ENCODE measurements around the gene STK40. TPM values are rescaled to one million over a fixed set of nuclear protein-coding genes. Genes with fewer than 3 reads are reported as not detected.
A peak's percentile ranks its signal among the peaks of the same experiment; 100 is the strongest.

The STK40 gene
- total and polyA plus RNA-seq, 2 experiments from 2014 or later: 8.1 to 20.2 TPM

- H3K36me3 ChIP-seq (ENCODE audit: insufficient read depth): no peaks in the 10 kb centered on the region
- no peaks in the 10 kb centered on the region; the same call in 1 of the 2 replicates for H3F3A ChIP-seq (replicated peaks; ENCODE audit: low read depth)
- peak; percentile 1; the same call in 2 of the 3 replicates for ATAC-seq
- no peaks in the 10 kb centered on the region for H3K27me3 ChIP-seq (ENCODE audit: insufficient read depth)
- no peaks in the 10 kb centered on the region for H3K9me2 ChIP-seq (ENCODE audit: insufficient read depth)
- H2AFZ ChIP-seq: peak overlapping the region; percentile 89
- Mint-ChIP-seq H3K4me3 (no peak overlapping the region), H3K27me3 (ENCODE audit: insufficient read depth, low read depth, poor library complexity) (peaks cover 14% of the 10 kb centered on the region), H3K4me1 (peaks cover 9% of the 10 kb centered on the region), H3K9me3 (0 out of 3 replicates have a peak, but pooled peaks cover 4% of the 10 kb centered on the region), H3K36me3 (ENCODE audit: low read depth) (no peaks in the 10 kb centered on the region), H3K27ac (no peak overlapping the region)
- H4K20me1 ChIP-seq (replicated peaks; ENCODE audit: insufficient read depth): no peaks in the 10 kb centered on the region
- no peak overlapping the region for H3K4me3 ChIP-seq
- H3K4me2 ChIP-seq: peak overlapping the region; percentile 26; the same call in 1 of the 2 replicates
- 0 out of 2 replicates have a peak overlapping the region, but pooled peaks have one; percentile 39 for H3K27ac ChIP-seq (ENCODE audit: low read depth)
- peaks cover 8% of the 10 kb centered on the region for H3K4me1 ChIP-seq (ENCODE audit: insufficient read depth)
- no peak for TF ChIP-seq ZNF114 (CRISPR knock-in tag; IDR thresholded peaks at IDR 0.05)
- TF ChIP-seq JUNB (IDR thresholded peaks at IDR 0.05; ENCODE audit: unreplicated experiment): no peak
- no peak for TF ChIP-seq CREB1 (CRISPR knock-in tag; IDR thresholded peaks at IDR 0.05; ENCODE audit: low read depth)
- no peak for TF ChIP-seq ZNF331 (CRISPR knock-in tag; IDR thresholded peaks at IDR 0.05; ENCODE audit: low read depth)
- TF ChIP-seq POLR2AphosphoS5 (IDR thresholded peaks at IDR 0.05; ENCODE audit: low read depth): no peak
- TF ChIP-seq EZH2phosphoT487 (IDR thresholded peaks at IDR 0.05; ENCODE audit: unreplicated experiment): no peak
- TF ChIP-seq REST (IDR thresholded peaks at IDR 0.05; ENCODE audit: unreplicated experiment): no peak
- TF ChIP-seq STAT1 (IDR thresholded peaks at IDR 0.05; ENCODE audit: unreplicated experiment): no peak
- no peak for DNase-seq (ENCODE audit: low spot score)
- peaks cover 7% of the 10 kb centered on the region; the same call in 1 of the 2 replicates for H3K79me2 ChIP-seq (replicated peaks; ENCODE audit: insufficient read depth)
Measured at GRCh38 chr1:36400514-36400824, 14.7 kb upstream of the STK40 start.

- Histone ChIP-seq H3K27ac (ENCODE audit: low read depth) (no peak overlapping the region), H3K36me3 (ENCODE audit: insufficient read depth) (no peaks in the 10 kb centered on the region), H3K4me3 (peak overlapping the region; percentile 95), H3K4me2 (peak overlapping the region; percentile 97; the same call in 1 of the 2 replicates), H3K4me1 (ENCODE audit: insufficient read depth) (peaks cover 8% of the 10 kb centered on the region), H4K20me1 (replicated peaks; ENCODE audit: insufficient read depth) (no peaks in the 10 kb centered on the region), H3K9me2 (ENCODE audit: insufficient read depth) (no peaks in the 10 kb centered on the region), H3F3A (replicated peaks; ENCODE audit: low read depth) (no peaks in the 10 kb centered on the region; the same call in 1 of the 2 replicates), H2AFZ (no peak overlapping the region), H3K27me3 (ENCODE audit: insufficient read depth) (no peaks in the 10 kb centered on the region), H3K79me2 (replicated peaks; ENCODE audit: insufficient read depth) (peaks cover 15% of the 10 kb centered on the region; the same call in 1 of the 2 replicates)
- peaks cover 12% of the 10 kb centered on the region for H3K4me1 Mint-ChIP-seq
- 0 out of 3 replicates have a peak, but pooled peaks cover 4% of the 10 kb centered on the region for H3K9me3 Mint-ChIP-seq
- H3K27me3 Mint-ChIP-seq (ENCODE audit: insufficient read depth, low read depth, poor library complexity): peaks cover 14% of the 10 kb centered on the region
- peak overlapping the region; percentile 98 for H3K27ac Mint-ChIP-seq
- H3K36me3 Mint-ChIP-seq (ENCODE audit: low read depth): peaks cover 7% of the 10 kb centered on the region; the same call in 1 of the 3 replicates
- DNase-seq (ENCODE audit: low spot score) (no peak), ATAC-seq (no peak)
- peak overlapping the region; percentile 93 for H3K4me3 Mint-ChIP-seq
- TF ChIP-seq REST (IDR thresholded peaks at IDR 0.05; ENCODE audit: unreplicated experiment) (no peak), EZH2 (IDR thresholded peaks at IDR 0.05; ENCODE audit: low read depth, unreplicated experiment) (no peak), POLR2AphosphoS5 (IDR thresholded peaks at IDR 0.05; ENCODE audit: low read depth) (no peak), JUNB (IDR thresholded peaks at IDR 0.05; ENCODE audit: unreplicated experiment) (no peak), NANOG (IDR thresholded peaks at IDR 0.05; ENCODE audit: borderline replicate concordance) (no peak)
Measured at GRCh38 chr1:36398370-36398977, 12.8 kb upstream of the STK40 start.
